SK-N-SH (cell line): Measurements from ENCODE around the gene RFX2.

Source experiments
- CHD2 ChIP-seq: fragments of 150-350 bp; IDR thresholded peaks from 2 replicates; pipeline ENCODE4 v1.6.1; 2018; ENCODE audit warnings: low read length; ENCODE audit not compliant: partially characterized antibody
- CTCF ChIP-seq: fragments of 200-600 bp; sonication (generic); IDR thresholded peaks from 2 replicates; pipeline ENCODE4 v1.6.1; 2017; ENCODE audit warnings: antibody characterized with exemption, mild to moderate bottlenecking, moderate library complexity
- ELF1 ChIP-seq: IDR thresholded peaks from 2 replicates; pipeline ENCODE4 v1.4.0; 2012
- RAD21 ChIP-seq: IDR thresholded peaks from 2 replicates; pipeline ENCODE4 v1.6.1; 2012; ENCODE audit warnings: mild to moderate bottlenecking, low read length
- RCOR1 ChIP-seq: fragments of 150-350 bp; IDR thresholded peaks from 2 replicates; pipeline ENCODE4 v1.6.1; 2017; ENCODE audit warnings: antibody characterized with exemption, low read length
- RXRA ChIP-seq: IDR thresholded peaks from 2 replicates; pipeline ENCODE4 v1.4.0; 2012; ENCODE audit warnings: low read depth, mild to moderate bottlenecking, borderline replicate concordance
- SMC3 ChIP-seq: IDR thresholded peaks from 2 replicates; pipeline ENCODE4 v1.6.1; 2012; ENCODE audit warnings: low read depth, low read length, improper control_type of control experiment
- TAF1 ChIP-seq: IDR thresholded peaks from 2 replicates; pipeline ENCODE4 v1.6.1; 2012; ENCODE audit warnings: low read depth, mild to moderate bottlenecking, low read length, moderate library complexity, borderline replicate concordance

- no peak for TF ChIP-seq CTCF
- no peak for TF ChIP-seq SMC3
- TF ChIP-seq TAF1: no peak
- no peak for TF ChIP-seq ELF1
- TF ChIP-seq RAD21: no peak
- TF ChIP-seq RCOR1: no peak
- no peak for TF ChIP-seq RXRA
- TF ChIP-seq CHD2: no peak
Observed at GRCh38 chr19:6044056-6044805, 66.1 kb downstream of the RFX2 start.
